A549 (cell line): Measurements from ENCODE around the gene ZNF486.
"Not testable (repeated sequence)": the region's sequence is repeated elsewhere in the genome, so short reads cannot be mapped to it uniquely, and the experiment has no call there.

ENCODE experiments used
- CHD2 ChIP-seq: fragments of 150-350 bp; IDR thresholded peaks from 2 replicates; pipeline ENCODE4 v1.6.1; 2014; ENCODE audit warnings: low read length; ENCODE audit not compliant: partially characterized antibody
- EHF ChIP-seq: fragments of 250-450 bp; sonication (Bioruptor Pico); IDR thresholded peaks from 2 replicates; pipeline ENCODE4 v1.5.0; 2020; ENCODE audit warnings: mild to moderate bottlenecking
- HOXB5 ChIP-seq: fragments of 250-450 bp; sonication (Bioruptor Pico); IDR thresholded peaks from 2 replicates; pipeline ENCODE4 v1.5.0; 2020; ENCODE audit warnings: mild to moderate bottlenecking, moderate library complexity
- POLR2A ChIP-seq: IDR thresholded peaks from 2 replicates; pipeline ENCODE4 v1.6.1; 2012; ENCODE audit warnings: mild to moderate bottlenecking, low read length
- TF ChIP-seq, protein P1 (sequence below): IDR thresholded peaks from 2 replicates; pipeline ENCODE4 v1.6.1; 2012
- TF ChIP-seq, protein P2 (sequence below): fragments of >200 bp; sonication (Bioruptor Twin); formaldehyde crosslinking; IDR thresholded peaks from 3 replicates; pipeline ENCODE4 v1.5.1; 2016

DNA sequence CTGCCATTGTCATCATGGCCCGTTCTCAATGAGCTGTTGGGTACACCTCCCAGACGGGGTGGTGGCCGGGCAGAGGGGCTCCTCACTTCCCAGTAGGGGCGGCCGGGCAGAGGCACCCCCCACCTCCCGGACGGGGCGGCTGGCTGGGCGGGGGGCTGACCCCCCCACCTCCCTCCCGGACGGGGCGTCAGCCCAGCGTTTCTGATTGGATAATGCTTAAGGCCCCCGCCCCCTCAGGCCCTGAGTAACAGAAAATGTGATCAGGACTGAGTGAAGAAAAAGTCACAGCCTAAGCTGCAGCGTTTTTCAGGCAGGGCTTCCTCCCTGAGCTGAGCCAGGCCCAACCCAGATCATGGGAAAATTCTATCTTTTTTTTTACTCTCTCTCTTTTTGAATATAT lies 14.5 kb upstream of the ZNF486 start:
- not testable (repeated sequence) for TF ChIP-seq CHD2; POLR2A; EHF (CRISPR knock-in tag); HOXB5 (CRISPR knock-in tag)
- TF ChIP-seq, protein P1, sequence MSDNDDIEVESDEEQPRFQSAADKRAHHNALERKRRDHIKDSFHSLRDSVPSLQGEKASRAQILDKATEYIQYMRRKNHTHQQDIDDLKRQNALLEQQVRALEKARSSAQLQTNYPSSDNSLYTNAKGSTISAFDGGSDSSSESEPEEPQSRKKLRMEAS: not testable (repeated sequence)
- TF ChIP-seq, protein P2, sequence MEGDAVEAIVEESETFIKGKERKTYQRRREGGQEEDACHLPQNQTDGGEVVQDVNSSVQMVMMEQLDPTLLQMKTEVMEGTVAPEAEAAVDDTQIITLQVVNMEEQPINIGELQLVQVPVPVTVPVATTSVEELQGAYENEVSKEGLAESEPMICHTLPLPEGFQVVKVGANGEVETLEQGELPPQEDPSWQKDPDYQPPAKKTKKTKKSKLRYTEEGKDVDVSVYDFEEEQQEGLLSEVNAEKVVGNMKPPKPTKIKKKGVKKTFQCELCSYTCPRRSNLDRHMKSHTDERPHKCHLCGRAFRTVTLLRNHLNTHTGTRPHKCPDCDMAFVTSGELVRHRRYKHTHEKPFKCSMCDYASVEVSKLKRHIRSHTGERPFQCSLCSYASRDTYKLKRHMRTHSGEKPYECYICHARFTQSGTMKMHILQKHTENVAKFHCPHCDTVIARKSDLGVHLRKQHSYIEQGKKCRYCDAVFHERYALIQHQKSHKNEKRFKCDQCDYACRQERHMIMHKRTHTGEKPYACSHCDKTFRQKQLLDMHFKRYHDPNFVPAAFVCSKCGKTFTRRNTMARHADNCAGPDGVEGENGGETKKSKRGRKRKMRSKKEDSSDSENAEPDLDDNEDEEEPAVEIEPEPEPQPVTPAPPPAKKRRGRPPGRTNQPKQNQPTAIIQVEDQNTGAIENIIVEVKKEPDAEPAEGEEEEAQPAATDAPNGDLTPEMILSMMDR: not testable (repeated sequence)
